ENCODE data around the gene PFKM.
A peak's percentile ranks its signal among the peaks of the same experiment; 100 is the strongest.
"Not testable (repeated sequence)": the region's sequence is repeated elsewhere in the genome, so short reads cannot be mapped to it uniquely, and the experiment has no call there.

PFKM gene

DNA sequence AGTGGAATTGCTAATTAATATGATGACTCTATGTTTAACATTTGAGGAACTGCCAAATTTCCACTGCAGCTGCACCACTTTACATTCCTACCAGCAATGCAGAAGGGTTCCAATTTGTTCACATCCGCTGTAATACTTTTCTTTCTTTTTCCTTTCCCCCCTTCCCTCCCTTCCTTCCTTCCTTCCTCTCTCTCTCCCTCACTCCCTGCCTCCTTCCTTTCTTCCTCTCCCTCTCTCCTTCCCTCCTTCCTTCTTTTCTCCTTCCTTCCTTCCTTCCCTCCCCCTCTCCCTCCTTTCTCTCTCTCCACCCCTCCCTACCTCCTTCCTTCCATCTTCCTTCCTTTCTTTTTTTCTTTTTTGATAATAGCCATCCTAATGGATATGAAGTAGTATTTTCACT is 3.2 kb upstream of the PFKM start:
- DNase-seq: no peak

DNA sequence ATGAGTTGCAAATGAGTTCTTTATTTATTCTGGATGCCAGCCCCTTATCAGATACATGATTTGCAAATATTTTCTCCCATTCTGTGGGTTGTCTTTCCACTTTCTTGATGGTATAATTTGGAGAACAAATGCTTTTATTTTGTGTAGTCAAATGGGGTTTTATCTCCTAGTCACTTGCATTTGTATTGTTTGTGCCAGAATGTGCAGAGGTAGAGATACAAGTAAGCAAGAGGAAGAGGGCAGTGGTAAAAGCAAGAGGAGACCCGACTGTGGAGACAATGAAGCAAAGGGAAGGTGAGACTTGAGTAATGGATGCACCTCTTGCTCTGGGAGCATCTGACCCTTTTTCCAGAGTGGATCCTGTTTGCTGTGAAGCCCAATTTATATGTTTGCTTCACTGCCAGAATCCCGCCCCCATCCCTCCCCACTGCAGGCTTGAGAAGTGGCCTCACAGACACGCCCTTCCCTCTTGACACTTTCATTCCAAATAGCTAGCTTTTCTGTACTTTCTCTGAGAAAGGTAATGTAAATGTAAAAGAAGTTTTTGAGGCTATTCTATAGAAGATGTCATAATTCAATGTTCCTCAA is 786 bp upstream of the PFKM start:
- no peak for DNase-seq

DNA sequence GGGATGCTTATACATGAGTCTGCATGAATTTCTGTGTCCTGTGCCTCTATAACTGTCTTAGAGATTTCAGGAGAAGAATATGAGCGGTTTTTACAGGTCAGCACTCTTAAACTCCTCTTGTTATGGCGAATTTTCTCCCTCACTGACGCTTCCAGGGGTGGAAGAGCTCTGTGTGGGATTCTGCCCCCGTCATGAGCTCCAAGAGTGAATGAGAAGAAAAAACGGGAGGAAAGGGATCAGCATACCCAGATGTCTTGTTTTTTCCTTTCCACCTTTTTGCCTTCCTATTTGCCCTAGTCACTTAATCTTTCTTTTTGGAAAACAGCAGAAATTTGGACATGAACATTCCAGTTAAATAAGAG is 651 bp downstream of the PFKM start:
- DNase-seq: no peak

DNA sequence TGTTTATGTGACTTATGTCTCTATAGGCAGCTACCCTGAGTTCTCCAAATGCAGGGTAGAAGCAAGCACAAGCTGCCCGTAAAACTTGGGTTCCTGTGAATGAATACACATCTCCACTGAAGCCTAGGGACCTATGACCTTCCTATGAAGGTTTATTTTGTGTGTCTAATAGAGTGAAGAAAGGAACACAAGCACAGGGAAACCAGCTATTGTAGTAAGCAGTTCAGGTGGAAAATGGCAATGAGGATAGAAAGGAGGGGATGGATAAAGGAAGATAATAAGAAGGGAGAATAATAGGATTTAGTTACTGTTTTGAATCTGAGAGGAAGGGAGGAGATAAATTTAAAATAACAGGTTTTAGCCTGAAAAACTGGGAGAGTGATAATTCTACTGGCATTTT is 2.4 kb downstream of the PFKM start:
- no peak for DNase-seq

DNA sequence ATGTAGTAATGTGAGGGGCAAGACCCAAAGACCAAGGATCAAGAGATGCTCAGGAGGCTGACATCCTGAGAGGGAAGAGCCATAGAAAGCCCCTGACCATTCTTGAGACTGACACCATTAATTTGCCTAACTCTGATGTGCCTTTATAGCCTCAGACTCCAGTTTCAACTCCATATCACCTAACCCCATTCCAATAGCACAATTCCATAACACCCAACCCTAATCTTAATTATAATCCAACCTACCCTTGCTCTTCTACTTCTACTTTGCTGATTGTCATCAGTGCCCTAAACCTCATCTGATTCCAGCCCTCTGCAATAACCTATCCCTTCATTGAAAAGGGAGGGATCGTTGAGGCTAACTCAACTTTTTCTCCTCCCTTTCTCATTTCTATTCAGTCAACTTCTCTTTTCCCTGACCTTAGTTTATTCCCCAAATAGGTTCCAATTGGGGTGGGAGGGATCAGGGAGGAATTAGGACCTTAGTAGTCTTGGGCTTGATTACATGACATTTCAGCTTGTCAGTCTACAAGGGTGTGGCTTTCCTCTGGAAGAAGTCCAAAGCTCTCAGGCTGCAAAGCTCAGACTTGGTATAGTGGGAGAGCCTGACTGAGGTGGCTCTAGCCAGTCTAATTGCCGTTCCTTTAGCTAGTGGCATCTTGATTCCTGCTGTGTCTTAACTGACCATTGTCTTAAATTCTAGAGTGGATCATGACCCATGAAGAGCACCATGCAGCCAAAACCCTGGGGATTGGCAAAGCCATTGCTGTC is 3.1 kb downstream of the PFKM start:
- no peak for DNase-seq

DNA sequence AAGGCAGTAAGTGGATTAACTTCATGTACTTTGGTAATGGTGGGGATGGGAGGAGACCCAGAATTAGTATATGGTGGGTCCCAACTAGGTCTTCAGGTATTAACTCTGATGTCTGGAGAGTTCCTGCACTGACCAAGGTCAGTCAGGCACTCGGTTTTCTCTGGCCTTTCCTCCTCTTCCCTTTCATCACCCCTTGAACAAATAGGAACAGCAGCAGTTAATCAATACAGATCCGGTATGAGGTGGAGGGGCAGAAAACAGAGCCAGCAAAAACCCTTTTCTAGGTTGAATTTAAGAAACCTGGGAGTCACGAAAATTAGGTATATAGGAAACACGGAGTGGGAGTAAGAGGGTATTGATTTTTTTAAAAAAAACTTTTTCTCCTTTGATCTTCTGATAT is 4.0 kb downstream of the PFKM start:
- no peak for DNase-seq

DNA sequence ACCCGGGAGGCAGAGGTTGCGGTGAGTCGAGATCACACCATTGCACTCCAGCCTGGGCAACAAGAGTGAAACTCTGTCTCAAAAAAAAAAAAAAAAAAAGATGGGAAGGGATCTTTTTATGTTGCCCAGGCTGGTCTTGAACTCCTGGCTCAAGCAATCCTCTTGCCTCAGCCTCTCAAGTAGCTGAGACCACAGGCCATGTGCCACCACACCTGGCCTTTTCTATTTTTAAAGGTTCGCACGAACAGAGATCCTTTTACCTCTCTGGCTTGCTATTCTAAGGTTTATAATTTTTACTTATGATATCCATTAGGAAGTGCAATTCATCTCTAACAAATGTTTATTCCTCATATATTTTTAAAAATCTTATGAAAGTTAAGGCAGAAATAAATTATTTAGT is 6.4 kb downstream of the PFKM start:
- DNase-seq: not testable (repeated sequence)

DNA sequence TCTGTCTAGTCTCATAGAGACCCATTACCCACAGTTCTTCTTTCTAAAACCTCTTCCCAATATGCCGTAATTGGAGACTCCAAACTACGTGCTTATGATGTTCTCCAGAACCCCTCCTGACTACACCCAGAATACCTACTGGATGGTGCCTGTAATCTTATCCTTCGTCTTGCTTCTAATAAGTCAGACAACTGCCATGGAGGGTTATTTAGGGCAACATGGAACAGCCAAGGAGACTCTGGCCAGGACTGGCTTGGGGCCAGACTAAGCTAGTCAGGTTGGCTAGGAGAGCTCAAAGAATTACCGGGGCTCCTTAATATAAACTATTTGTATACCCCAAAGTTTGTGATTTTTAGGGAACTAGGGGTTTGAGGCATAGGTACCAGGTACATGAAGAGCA is 6.8 kb downstream of the PFKM start:
- DNase-seq: no peak

DNA sequence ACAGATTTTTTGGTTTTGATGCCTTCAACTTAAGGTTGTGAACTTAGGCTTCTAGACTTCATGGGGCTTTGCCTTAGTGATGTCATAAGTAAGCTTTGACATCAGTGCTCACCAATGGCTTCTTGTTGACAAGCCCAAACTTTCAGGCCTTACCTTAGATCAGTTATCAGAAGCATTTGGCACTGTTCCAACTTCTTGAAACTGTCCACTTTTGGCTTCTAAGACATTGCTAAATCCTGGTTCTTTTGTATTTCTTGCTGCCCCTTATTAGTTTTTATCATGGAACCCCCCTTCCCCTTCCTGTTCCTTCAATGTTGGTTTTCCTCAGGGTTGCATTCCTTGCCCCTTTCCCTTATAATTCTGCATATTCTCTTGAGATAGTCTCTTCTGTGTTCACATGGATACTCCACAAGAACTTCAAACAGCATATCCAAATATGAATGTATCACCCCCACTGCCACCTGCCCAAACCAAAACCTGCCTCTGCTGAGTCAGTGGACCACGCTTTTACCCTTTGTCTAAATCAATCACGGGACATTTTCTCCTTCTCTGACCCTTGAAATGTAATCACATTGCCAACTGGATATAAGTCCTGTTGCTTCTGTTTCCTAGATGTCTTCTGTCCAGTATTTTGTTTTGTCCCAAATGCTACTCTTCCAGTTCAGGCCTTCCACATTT is 7.9 kb downstream of the PFKM start:
- DNase-seq: no peak

DNA sequence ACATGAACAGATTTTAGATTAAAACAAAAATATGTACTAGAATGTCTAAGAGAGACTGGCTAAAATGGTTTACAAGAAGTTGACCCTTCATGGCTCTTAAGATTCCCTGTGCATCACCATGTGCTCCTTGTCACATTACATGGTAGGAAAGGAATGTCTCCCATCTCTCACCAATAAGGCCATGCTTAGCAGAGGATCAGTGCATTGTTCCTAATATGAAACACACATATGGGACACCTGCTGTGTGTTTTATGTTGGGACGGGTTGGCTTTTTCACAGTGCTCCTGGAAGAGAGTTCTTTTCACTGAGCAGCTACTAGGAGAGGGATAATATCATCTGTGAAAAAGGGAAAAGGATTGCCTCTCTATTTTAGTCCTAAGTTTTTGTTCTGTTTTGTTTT is 9.6 kb downstream of the PFKM start:
- no peak for DNase-seq

DNA sequence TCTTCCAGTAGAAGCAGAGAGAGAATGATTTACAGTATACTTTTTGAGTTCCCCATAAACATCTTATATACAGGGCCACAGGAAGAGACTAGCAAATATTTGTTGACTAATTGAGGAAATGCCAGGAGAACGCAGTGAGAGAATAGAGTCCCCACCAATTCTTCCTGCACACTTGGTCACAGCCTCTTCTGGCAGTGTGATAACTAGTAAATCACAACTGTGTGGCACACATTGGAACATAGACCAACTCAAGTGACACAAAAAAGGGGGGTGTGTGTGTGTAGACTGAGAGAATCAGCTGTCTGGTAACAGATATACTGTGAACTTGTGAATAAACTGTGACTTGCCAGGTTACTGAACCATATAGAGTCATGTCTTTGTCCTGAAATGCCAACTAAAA is 10.2 kb downstream of the PFKM start:
- no peak for DNase-seq

DNA sequence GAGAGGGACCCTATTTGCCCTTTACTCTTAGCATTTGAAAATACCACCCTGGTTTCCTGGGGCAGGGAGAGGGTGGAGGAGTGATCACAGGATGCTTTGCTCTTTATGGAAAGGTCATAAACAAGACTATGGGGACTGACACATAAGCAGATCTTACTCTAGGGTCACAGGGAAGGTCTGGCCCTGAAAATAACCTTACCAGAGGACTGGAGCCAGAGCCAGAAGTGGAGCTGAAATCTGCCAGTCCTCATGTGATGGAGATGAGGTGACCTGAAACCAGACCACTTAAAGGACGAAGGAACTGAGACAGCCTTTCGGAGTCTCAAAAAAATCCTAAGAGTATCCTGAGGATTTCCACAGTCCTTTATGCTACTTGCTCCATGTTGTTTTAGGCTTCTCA is 12.4 kb downstream of the PFKM start:
- DNase-seq: no peak

DNA sequence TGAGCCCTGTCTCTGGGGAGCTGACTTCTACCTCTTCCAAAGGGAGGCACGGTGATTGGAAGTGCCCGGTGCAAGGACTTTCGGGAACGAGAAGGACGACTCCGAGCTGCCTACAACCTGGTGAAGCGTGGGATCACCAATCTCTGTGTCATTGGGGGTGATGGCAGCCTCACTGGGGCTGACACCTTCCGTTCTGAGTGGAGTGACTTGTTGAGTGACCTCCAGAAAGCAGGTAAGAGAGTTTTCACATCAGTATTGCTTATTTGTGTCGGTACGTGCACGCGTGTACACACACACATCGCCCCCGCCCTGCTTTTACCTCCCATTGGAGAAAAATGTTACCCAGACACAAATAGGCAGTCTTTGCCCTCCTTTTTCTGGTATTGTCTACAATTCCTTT is 13.7 kb downstream of the PFKM start:
- no peak for DNase-seq

DNA sequence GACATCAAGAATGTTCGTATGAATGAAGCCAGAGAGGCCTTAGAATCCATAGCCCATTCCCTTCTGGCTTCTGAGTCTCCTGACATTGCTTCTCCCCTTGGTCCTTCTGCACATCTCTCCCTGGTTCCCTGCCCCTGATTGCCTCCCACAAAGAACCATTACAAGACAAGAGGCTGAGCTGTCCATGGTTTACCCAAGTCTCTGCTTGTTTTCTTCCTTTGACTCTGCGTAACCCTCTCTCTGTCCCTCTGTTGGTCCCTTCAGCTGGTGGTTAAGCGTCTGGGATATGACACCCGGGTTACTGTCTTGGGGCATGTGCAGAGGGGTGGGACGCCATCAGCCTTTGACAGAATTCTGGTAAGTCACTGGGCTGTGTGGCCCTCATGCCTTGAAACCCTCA is 15.9 kb downstream of the PFKM start:
- DNase-seq: no peak

DNA sequence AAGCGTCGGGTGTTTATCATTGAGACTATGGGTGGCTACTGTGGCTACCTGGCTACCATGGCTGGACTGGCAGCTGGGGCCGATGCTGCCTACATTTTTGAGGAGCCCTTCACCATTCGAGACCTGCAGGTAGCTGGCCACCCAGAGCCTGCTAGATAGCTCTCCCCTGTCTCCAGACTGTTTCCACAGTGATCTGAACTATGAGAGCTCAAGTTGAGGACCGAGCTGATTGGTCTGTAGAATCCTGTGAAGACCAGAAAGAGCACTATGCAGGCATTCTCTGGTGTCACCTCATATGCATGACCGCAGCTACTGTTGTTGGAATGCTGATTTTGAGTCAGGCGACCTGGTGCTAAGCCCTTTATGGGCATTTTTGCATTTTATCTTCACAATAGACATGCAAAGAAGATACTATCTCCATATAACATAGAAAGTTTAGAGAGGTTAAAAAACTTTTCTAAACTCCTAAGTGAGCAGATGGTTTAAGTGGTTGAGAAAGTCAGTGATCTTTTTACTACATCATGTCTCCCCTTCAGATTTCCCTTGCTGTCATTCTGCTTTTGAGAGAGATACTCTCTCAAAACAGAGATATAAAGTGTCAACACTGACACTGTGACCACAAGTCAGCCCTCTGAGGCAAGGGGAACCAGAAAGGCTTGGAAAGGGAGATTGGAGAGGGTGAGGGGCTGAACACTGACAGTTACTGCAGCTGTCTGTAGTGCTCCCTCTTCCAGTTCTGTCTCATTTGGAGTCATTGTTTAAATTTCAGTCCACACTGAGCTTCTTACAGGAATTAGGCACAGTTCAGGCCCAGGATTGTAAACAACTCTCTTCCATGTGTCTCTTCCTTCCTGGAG is 23.9 kb downstream of the PFKM start:
- DNase-seq: no peak

DNA sequence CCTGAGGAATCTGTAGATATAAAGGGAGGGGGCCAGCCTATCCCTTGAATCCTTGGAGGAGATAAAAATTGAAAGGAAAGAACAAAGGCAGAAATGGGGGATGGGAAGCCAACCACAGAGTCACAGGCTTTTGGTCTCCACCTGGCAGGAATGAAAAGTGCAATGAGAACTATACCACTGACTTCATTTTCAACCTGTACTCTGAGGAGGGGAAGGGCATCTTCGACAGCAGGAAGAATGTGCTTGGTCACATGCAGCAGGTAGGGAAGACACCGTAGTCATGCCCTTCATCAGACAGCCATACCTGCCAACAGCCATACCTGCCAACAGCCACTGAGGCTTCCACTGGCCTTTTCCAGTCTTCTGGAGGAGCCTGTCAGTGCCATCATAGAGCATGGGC is 24.7 kb downstream of the PFKM start:
- DNase-seq: no peak

DNA sequence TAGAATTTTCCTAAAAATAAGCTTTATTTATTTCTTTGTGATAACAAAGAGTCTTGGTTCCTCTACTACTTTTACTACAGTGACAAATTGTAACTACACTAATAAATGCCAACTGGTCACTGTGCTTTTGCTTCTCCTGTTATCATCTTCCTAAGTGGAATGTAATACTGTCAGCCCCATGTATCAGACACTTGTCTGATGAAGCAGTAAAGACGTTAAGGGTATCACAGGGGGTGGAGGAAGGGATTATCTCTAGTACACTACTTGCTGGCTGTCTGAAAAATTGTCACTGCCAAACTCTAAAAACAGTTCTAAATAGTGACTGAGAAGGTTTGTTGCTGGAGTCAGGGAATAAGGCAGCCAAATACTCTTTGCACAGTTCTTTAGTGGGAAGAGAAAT is 26.8 kb downstream of the PFKM start:
- no peak for DNase-seq

DNA sequence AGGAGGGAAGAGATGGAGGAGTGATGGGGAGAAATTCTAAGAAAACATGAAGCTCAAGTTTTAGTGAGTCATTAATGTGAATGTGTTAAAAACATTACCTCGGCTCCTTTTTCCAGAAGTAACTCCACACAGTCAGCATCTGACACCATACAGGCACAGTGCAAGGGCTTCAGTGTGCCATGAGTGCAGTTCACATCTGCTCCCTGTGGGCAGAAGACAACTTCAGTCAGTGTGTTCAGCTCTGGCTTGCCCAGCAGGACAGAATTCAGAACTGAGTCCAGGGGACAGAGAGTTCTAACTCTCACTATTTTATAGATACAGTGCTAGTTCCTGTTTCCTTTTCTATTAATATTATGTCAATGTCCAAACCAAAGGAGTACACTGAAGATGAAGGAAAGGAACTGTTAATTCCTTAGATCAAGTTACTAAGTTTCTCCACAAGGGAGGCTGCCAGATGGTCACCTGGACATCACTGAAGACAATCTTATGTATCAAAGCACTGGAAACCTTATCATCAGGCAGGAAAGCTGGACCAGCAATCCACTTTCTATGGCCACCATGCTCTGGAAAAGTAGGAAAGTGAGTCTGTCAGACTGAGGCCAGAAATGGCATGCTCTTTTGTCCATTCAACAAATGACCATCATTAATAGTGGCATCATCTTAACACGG is 32.1 kb downstream of the PFKM start:
- no peak for DNase-seq

DNA sequence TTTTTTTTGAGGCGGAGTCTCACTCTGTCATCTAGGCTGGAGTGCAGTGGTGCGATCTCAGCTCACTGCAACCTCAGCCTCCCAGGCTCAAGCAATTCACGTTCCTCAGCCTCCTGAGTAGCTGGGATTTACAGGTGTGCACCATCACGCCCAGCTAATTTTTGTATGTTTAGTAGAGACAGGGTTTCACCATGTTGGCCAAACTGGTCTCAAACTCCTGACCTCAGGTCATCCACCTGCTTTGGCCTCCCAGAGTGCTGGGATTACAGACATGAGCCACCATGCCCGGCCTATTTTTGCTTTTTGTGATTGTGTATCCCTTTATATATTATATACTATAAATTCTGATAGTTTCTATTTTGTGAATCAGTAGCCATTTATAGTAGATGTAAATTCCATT is 36.6 kb downstream of the PFKM start:
- not testable (repeated sequence) for DNase-seq

DNA sequence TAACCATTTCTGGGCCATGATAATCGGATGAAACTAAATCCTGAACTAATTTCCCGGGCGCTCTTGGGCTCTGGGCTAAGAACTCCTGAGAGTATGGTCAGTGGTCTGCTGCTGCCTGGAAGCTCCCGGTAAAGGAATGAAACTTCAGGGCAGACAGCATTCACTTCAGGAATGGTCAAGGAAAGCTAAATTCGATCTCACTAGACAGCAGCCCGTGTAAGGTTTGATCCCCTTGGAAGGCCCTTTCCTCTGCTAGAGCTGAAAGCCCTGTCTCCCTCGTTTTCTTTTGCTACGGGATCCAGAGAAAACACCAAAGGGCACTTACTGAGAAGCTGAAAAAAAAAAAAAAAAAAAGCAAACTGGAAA is 37.5 kb downstream of the PFKM start:
- DNase-seq: no peak

DNA sequence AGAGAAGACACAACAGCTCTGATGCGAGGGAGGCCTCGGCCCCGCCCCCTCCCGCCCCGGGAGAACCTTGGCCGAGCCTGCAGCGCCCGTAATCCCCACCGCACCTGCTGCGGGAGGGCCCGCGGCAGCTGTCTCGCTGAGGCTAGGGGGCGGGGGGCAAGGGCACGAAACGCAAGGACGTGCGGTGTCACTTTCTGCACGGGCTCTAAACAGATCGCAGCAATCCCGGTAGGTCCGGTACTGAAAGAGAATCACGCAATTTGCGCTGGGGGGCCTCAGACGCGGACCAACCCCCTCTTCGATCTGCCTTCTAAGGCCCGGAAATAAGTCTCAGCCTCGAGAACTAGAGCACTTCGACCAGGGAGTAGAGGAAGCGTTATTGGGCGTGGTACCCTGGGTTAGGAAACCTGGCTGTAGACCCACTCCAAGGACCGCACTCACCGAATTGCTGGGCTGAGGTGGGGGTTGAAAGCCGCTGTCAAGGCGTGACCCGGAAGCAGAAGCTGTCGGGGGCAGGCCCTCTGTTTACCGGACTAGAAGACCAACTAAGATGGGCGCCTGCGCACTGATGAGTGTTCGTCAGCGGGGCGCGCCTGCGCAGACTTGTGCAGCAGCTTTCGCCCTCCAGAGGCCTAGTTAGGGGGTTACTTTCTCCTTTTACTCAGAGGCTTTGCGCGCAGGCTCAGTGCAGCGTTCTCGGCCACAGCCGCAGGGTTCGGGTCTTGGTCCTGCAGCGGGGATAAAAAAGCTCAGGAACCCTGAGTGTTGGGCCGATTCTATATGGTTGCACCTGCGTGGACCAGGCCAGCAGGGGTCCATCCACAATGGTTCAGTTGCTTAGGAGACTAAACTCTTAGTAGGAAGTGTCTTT is 38.1 kb downstream of the PFKM start, which contains the start of gene ASB8:
ASB8 (minus strand) TSS at position 498 of the 871 bp plus-strand sequence. CDS start 4,019 bp downstream, outside the sequence.
- peak; percentile 99 for DNase-seq

DNA sequence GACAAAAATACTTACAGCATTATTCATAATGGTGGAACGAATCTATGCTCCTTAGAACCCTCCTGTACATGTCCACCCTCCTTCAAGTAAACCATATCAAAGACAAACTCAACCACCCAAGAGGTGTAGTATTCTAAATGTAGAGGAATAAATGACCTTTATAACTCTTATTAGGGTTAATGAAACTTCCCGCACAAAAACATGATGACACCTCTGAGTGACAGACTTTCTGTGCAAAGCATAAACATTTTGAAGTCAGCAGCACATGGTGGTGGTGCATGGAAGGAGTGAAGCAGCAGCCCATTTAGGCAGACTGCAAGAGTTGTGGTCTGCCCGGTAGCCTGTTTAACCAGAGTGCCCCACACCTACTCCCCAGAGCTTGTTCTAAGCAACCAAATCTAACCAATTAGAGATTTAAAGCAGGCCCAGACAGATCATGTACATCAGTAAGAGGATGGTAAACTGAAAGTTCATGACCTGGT is 38.8 kb downstream of the PFKM start:
- DNase-seq: peak; percentile 64
